ENCODE data around the gene CA5A.
"Not testable (repeated sequence)": the region's sequence is repeated elsewhere in the genome, so short reads cannot be mapped to it uniquely, and the experiment has no call there.

Gene CA5A

DNA sequence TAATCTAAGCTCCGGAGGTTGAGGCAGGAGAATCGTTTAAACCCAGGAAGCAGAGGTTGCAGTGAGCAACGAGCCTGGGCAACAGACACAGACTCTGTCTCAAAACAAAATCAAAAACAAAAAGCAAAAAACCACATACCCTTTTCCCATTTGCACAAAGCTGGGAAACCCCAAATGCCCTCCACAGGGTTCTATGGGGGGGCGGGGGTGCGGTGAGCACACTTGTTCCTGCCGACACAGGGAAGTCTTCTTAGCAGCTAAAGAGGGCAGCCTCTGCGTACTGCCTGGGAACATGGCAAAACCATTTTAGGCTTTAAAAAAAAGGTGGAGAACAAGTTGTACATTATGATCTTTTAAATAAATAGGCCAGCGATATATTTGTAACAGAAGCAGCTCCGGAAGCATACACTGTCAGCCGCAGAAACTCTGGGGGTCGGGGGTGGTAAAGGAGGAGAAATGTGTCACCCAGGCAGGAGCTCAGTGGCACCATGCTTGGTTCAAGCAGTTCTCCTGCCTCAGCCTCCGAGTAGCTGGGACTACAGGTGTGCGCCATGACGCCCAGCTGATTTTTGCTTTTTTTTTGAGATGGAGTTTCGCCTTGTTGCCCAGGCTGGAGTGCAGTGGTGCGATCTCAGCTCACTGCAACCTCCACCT is 70.3 kb downstream of the CA5A start:
- not testable (repeated sequence) for H3K9me3 ChIP-seq (ENCODE audit: control insufficient read depth, low read length); H3K4me3 ChIP-seq (ENCODE audit: insufficient read depth, low read depth, low read length); H3K36me3 ChIP-seq (ENCODE audit: control insufficient read depth, insufficient read depth, low read length); H3K4me1 ChIP-seq (ENCODE audit: control insufficient read depth, insufficient read depth, low read length); H3K27ac ChIP-seq (ENCODE audit: insufficient read depth, low read depth, low read length, poor library complexity, severe bottlenecking)
- whole genome bisulfite sequencing, 2 experiments = 91 to 94% methylated on average over 16 of the region's 16 CpGs
- H3K27me3 ChIP-seq (ENCODE audit: control insufficient read depth, insufficient read depth, low read length, poor library complexity, severe bottlenecking) = peaks cover 40% of the 10 kb centered on the region

DNA sequence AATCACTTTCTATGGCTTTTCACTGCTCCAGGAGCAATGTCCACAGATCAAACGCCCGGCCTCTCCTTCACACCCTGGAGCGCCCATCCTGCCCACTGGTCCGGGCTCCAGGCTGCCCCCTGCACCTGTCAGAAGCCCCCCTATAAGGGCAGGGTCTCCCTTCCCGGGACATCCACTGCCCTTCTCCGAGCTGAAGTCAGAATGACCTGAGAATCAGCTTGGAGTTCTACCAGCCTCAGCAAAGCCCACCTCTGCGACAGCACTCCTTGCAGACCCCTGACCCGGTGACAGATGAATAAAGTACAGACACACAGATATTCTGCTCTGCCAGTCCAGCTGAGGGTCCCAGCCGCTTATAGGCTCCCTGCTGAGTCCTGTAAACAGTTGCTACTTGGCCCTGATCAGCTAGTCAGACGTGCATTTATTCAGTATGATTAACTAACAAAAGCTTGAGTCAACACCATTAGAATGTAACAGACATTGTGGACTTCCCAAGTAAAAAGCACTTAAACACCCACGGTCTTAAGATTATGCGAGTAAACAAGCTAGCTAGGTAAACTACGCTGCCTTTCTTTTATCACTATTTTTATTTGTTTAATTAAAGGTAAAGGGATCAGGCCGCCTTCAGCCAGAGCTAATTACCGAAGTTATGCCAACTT is 71.9 kb downstream of the CA5A start:
- H3K36me3 ChIP-seq (ENCODE audit: control insufficient read depth, insufficient read depth, low read length) = no peaks in the 10 kb centered on the region
- 73 to 77% methylated on average over 14 to 15 of the region's 15 CpGs for WGBS, 2 experiments
- no peak overlapping the region for H3K4me3 ChIP-seq (ENCODE audit: insufficient read depth, low read depth, low read length)
- H3K27me3 ChIP-seq (ENCODE audit: control insufficient read depth, insufficient read depth, low read length, poor library complexity, severe bottlenecking) = peaks cover 25% of the 10 kb centered on the region
- H3K9me3 ChIP-seq (ENCODE audit: control insufficient read depth, low read length) = no peaks in the 10 kb centered on the region
- no peaks in the 10 kb centered on the region for H3K4me1 ChIP-seq (ENCODE audit: control insufficient read depth, insufficient read depth, low read length)
- no peak overlapping the region for H3K27ac ChIP-seq (ENCODE audit: insufficient read depth, low read depth, low read length, poor library complexity, severe bottlenecking)

DNA sequence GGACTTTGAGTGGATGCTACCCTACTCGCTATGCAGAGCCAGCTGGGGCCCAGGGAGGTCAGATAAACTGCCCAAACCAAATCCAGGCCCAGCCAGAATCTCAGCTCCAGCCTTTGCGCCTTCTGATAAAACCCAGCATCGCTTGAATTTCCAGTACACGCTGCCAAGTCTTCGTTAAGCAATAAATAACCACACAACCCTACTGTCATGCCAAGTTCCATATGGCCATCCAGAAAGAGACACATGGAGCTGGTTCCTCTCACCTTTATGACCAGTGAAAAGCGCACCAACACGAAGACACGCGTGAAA is 73.0 kb downstream of the CA5A start:
- H3K4me3 ChIP-seq (ENCODE audit: insufficient read depth, low read depth, low read length); H3K4me1 ChIP-seq (ENCODE audit: control insufficient read depth, insufficient read depth, low read length); H3K9me3 ChIP-seq (ENCODE audit: control insufficient read depth, low read length); H3K36me3 ChIP-seq (ENCODE audit: control insufficient read depth, insufficient read depth, low read length); H3K27ac ChIP-seq (ENCODE audit: insufficient read depth, low read depth, low read length, poor library complexity, severe bottlenecking): not testable (repeated sequence)
- WGBS, 2 experiments = 95% methylated on average over 9 of the region's 9 CpGs
- peaks cover 16% of the 10 kb centered on the region for H3K27me3 ChIP-seq (ENCODE audit: control insufficient read depth, insufficient read depth, low read length, poor library complexity, severe bottlenecking)

DNA sequence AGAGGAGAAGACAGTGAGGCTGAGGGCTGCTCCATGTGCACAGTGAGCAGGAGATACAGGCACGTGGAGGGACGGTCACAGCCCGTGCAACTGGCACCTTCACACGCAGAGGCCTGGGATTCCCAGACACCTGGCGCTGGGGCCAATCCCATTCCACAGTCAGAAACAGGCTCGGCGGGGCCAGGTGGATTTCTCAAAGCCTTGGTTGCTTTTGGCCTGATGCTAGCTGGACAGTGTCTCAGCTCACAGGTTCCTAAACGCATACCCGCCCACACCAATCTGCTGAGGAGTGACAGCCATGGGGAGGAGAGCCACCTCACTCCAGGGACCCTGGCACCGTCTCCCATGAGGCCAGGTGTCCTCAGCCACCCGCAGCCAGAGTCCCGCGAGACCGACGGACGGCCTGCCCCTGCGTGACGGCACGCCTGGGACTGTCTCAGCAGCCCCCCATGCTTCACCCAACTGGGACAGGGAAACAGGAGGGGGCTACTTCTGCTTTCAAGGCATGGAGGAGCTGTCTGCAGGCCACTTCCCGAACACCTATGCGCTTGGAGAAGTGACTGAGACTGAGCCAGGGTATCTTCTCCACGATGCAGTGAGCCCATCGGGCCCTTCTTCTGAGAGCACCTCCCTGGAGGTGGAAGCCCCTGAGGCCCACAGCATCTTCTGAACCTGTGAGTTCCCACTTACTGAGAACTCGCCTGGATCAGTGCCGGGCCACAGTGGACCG is 73.6 kb downstream of the CA5A start:
- H3K9me3 ChIP-seq (ENCODE audit: control insufficient read depth, low read length); H3K27ac ChIP-seq (ENCODE audit: insufficient read depth, low read depth, low read length, poor library complexity, severe bottlenecking); H3K4me3 ChIP-seq (ENCODE audit: insufficient read depth, low read depth, low read length); H3K4me1 ChIP-seq (ENCODE audit: control insufficient read depth, insufficient read depth, low read length); H3K36me3 ChIP-seq (ENCODE audit: control insufficient read depth, insufficient read depth, low read length): not testable (repeated sequence)
- peaks cover 11% of the 10 kb centered on the region for H3K27me3 ChIP-seq (ENCODE audit: control insufficient read depth, insufficient read depth, low read length, poor library complexity, severe bottlenecking)
- 93% methylated on average over 26 of the region's 26 CpGs for WGBS, 2 experiments

DNA sequence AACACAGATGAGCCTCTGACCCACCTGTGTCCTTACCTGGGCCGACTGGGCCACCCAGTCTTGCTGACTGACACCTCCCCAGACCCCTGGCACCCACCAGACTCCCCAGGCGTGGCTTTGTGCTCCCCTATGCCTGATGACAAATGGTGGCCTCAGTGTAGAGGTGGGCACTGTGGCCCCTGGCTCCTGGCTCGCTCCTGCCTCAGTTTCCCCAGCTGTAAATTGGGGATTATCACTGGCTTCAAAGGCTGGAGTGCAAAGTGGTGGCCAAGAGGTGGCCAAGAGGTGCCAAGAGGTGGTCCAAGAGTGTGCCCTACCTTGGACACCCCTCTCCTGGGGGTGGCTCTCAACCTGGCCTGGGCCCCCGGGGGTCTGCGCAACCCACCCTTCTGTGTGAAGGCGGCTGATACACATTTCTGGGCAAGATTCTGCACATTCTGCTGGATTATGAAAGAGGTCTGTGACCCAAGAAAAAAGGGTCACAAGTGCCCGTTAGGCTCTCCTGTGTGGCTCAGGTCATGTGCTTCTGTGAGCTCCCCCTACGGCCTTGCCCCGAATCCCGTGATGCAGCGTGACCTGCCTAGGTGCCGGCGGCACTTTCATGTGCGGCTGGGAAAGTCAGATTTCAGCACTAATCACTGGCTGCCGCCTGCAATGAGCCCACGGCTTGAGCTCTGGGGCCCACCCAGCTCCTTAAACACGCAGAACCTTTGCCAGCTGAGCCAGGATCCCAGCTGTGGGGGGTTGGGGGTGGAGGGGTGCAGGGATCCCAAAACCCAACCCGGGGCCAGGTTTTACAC is 74.8 kb downstream of the CA5A start:
- H3K4me3 ChIP-seq (ENCODE audit: insufficient read depth, low read depth, low read length); H3K4me1 ChIP-seq (ENCODE audit: control insufficient read depth, insufficient read depth, low read length); H3K36me3 ChIP-seq (ENCODE audit: control insufficient read depth, insufficient read depth, low read length); H3K9me3 ChIP-seq (ENCODE audit: control insufficient read depth, low read length); H3K27ac ChIP-seq (ENCODE audit: insufficient read depth, low read depth, low read length, poor library complexity, severe bottlenecking); H3K27me3 ChIP-seq (ENCODE audit: control insufficient read depth, insufficient read depth, low read length, poor library complexity, severe bottlenecking): not testable (repeated sequence)
- 93 to 95% methylated on average over 18 of the region's 18 CpGs for WGBS, 2 experiments

DNA sequence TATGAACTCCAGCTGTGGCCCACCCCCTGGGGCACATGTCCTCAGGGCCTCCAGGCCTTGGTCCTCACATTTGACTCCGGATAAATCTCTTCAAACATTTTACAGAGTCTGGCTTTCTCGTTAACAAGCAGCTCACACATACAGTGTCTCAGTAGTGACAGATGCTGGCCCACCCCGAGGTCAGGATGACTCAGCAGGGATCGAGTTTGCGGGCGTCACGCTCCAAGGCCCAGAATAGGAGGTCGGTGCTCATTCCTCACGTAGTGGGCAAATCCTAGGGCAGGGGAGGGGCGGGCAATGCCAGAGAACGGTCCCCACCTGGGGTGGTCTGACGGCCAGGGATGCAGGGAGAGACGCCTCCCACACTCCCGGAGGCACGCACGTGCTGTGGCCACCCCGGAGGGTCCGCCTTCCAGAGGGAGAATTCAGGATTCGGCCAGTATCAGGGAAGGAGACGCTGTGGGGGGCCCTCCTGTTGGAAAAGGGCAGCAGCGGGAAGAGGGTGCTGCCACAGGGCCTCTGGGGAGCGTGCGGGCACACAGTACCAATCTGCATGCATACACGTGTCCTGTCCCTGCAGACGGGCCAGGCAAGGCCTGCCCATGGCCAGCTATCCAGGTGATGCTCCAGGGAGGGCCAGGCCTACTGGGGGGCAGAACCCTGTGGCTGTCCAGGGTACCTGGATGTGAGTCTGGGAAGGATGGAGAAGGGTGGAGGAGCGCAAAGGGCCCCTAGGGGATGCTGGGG is 75.6 kb downstream of the CA5A start:
- Histone ChIP-seq H3K36me3 (ENCODE audit: control insufficient read depth, insufficient read depth, low read length) (no peaks in the 10 kb centered on the region), H3K9me3 (ENCODE audit: control insufficient read depth, low read length) (no peaks in the 10 kb centered on the region), H3K4me3 (ENCODE audit: insufficient read depth, low read depth, low read length) (no peak overlapping the region), H3K4me1 (ENCODE audit: control insufficient read depth, insufficient read depth, low read length) (no peaks in the 10 kb centered on the region), H3K27me3 (ENCODE audit: control insufficient read depth, insufficient read depth, low read length, poor library complexity, severe bottlenecking) (no peaks in the 10 kb centered on the region), H3K27ac (ENCODE audit: insufficient read depth, low read depth, low read length, poor library complexity, severe bottlenecking) (no peak overlapping the region)
- WGBS, 2 experiments = 85 to 87% methylated on average over 26 of the region's 26 CpGs

DNA sequence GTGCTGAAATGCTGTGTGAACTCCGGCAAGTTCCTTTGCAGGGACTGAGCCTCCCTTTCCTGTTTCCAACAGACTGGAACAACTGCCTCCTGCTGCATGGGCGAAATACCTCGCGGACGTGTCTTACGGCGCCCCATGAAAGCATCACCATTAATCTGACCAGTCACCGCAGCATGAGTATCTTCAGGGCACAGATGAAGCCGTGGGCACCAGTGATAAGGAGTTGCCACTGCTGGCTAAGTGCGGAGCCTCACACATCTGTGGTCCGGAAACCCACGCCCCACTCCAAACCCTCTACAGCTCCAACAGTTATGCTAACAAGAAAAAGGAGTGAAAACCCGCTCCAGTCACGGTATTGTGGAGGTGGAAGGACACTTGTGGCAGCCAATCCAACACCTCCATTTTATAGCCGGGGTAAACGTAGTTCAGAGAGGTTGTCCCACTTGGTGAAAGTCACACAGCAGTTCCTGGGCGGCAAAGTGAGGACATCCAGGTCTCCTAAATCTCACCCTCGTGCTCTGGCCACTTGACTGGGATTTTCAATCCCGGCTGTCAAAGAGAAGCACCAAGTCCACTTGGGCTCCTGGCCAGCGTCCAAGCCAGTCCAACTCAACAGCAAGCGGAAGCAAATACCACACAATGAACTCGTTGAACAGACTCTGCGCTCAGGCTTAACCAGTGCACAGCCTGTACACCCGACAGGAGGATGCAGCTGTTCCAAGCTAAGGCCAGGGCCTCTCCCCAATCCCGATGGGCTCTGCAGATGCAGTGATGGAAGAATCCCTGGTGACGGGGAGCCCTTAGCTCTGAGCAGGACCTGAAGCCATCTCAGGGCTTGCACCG is 78.0 kb downstream of the CA5A start:
- H3K9me3 ChIP-seq (ENCODE audit: control insufficient read depth, low read length); H3K27ac ChIP-seq (ENCODE audit: insufficient read depth, low read depth, low read length, poor library complexity, severe bottlenecking); H3K4me1 ChIP-seq (ENCODE audit: control insufficient read depth, insufficient read depth, low read length); H3K36me3 ChIP-seq (ENCODE audit: control insufficient read depth, insufficient read depth, low read length); H3K4me3 ChIP-seq (ENCODE audit: insufficient read depth, low read depth, low read length); H3K27me3 ChIP-seq (ENCODE audit: control insufficient read depth, insufficient read depth, low read length, poor library complexity, severe bottlenecking): not testable (repeated sequence)
- 93% methylated on average over 27 of the region's 27 CpGs for WGBS, 2 experiments

DNA sequence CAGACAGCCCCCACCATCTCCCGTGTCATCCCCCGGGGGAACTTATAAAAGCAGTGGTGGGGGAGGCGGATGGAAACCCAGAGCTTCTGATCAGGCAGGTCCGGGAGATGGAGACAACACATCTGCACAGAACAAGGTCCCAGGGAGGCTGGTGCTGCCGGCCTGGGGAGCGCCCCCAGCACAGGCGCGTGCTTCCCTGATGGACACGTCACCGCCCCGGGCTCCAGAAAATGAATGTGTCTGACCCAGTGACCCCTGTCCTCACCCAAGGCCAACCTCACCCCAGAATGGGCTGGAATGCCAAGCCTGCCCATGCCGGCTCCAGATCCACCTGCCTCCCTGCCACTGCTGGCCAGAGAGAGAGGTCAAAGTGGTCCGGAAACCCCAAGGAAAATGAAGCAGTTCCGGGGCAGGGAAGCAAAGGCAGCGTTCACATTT is 79.5 kb downstream of the CA5A start:
- 90 to 92% methylated on average over 15 of the region's 15 CpGs for WGBS, 2 experiments

More for the DNA sequence above, 79.5 kb downstream of the CA5A start:
- H3K9me3 ChIP-seq (ENCODE audit: control insufficient read depth, low read length) = no peaks in the 10 kb centered on the region
- no peaks in the 10 kb centered on the region for H3K36me3 ChIP-seq (ENCODE audit: control insufficient read depth, insufficient read depth, low read length)
- no peak overlapping the region for H3K4me3 ChIP-seq (ENCODE audit: insufficient read depth, low read depth, low read length)
- H3K27ac ChIP-seq (ENCODE audit: insufficient read depth, low read depth, low read length, poor library complexity, severe bottlenecking) = no peak overlapping the region
- no peaks in the 10 kb centered on the region for H3K27me3 ChIP-seq (ENCODE audit: control insufficient read depth, insufficient read depth, low read length, poor library complexity, severe bottlenecking)
- peaks cover 15% of the 10 kb centered on the region for H3K4me1 ChIP-seq (ENCODE audit: control insufficient read depth, insufficient read depth, low read length)
